HEK293 (cell line): ENCODE results near the gene SLC25A39.

Experiments
- BCL11B ChIP-seq: fragments of 450-650 bp; formaldehyde crosslinking; IDR thresholded peaks from 2 replicates; pipeline ENCODE4 v1.5.1; 2016; ENCODE audit warnings: low read depth, missing biosample characterization, missing genetic modification characterization
- BCL6B ChIP-seq: fragments of 450-650 bp; formaldehyde crosslinking; IDR thresholded peaks from 2 replicates; pipeline ENCODE4 v1.5.1; 2017; ENCODE audit warnings: missing biosample characterization, missing genetic modification characterization
- IKZF3 ChIP-seq: fragments of 450-650 bp; IDR thresholded peaks from 2 replicates; pipeline ENCODE4 v1.5.0; 2018; ENCODE audit warnings: missing biosample characterization, mild to moderate bottlenecking, missing genetic modification characterization, moderate library complexity
- KLF1 ChIP-seq: fragments of 450-650 bp; formaldehyde crosslinking; IDR thresholded peaks from 2 replicates; pipeline ENCODE4 v1.5.1; 2016; ENCODE audit warnings: missing biosample characterization, missing genetic modification characterization
- KLF16 ChIP-seq: fragments of 450-650 bp; formaldehyde crosslinking; IDR thresholded peaks from 2 replicates; pipeline ENCODE4 v1.5.1; 2017; ENCODE audit warnings: missing biosample characterization, missing genetic modification characterization
- MZF1 ChIP-seq: fragments of 450-650 bp; formaldehyde crosslinking; IDR thresholded peaks from 2 replicates; pipeline ENCODE4 v1.5.1; 2017; ENCODE audit warnings: missing biosample characterization, missing genetic modification characterization, borderline replicate concordance
- PATZ1 ChIP-seq: fragments of 450-650 bp; formaldehyde crosslinking; IDR thresholded peaks from 2 replicates; pipeline ENCODE4 v1.5.1; 2016; ENCODE audit warnings: missing biosample characterization, missing genetic modification characterization
- ZBTB1 ChIP-seq: fragments of 450-650 bp; formaldehyde crosslinking; IDR thresholded peaks from 2 replicates; pipeline ENCODE4 v1.5.1; 2016; ENCODE audit warnings: missing biosample characterization, missing genetic modification characterization
- ZBTB48 ChIP-seq: fragments of 450-650 bp; formaldehyde crosslinking; IDR thresholded peaks from 2 replicates; pipeline ENCODE4 v1.5.1; 2016; ENCODE audit warnings: missing biosample characterization, missing genetic modification characterization
- ZFHX2 ChIP-seq: fragments of 450-650 bp; formaldehyde crosslinking; conservative IDR thresholded peaks from 2 replicates; pipeline ENCODE4 v1.5.1; 2016; ENCODE audit warnings: missing biosample characterization, missing genetic modification characterization
- ZFP37 ChIP-seq: fragments of 450-650 bp; formaldehyde crosslinking; IDR thresholded peaks from 2 replicates; pipeline ENCODE4 v1.5.1; 2016; ENCODE audit warnings: missing biosample characterization, missing genetic modification characterization
- ZFP41 ChIP-seq: fragments of 450-650 bp; formaldehyde crosslinking; IDR thresholded peaks from 2 replicates; pipeline ENCODE4 v1.5.1; 2016; ENCODE audit warnings: missing biosample characterization, missing genetic modification characterization, borderline replicate concordance
- ZFP69B ChIP-seq: fragments of 450-650 bp; formaldehyde crosslinking; IDR thresholded peaks from 2 replicates; pipeline ENCODE4 v1.5.1; 2016; ENCODE audit warnings: missing biosample characterization, missing genetic modification characterization
- ZNF10 ChIP-seq: fragments of 450-650 bp; formaldehyde crosslinking; IDR thresholded peaks from 2 replicates; pipeline ENCODE4 v1.5.1; 2017; ENCODE audit warnings: missing biosample characterization, missing genetic modification characterization
- ZNF184 ChIP-seq: fragments of 450-650 bp; IDR thresholded peaks from 2 replicates; pipeline ENCODE4 v1.5.1; 2018; ENCODE audit warnings: missing biosample characterization, mild to moderate bottlenecking, missing genetic modification characterization
- ZNF311 ChIP-seq: fragments of 450-650 bp; formaldehyde crosslinking; IDR thresholded peaks from 2 replicates; pipeline ENCODE4 v1.5.1; 2017; ENCODE audit warnings: missing biosample characterization, missing genetic modification characterization, borderline replicate concordance
- ZNF341 ChIP-seq: fragments of 450-650 bp; formaldehyde crosslinking; IDR thresholded peaks from 2 replicates; pipeline ENCODE4; 2016; ENCODE audit warnings: low read depth, missing biosample characterization, missing genetic modification characterization
- ZNF433 ChIP-seq: fragments of 450-650 bp; formaldehyde crosslinking; IDR thresholded peaks from 2 replicates; pipeline ENCODE4 v1.5.1; 2016; ENCODE audit warnings: missing biosample characterization, missing genetic modification characterization, low read depth
- ZNF530 ChIP-seq: fragments of 450-650 bp; formaldehyde crosslinking; IDR thresholded peaks from 2 replicates; pipeline ENCODE4 v1.5.1; 2016; ENCODE audit warnings: low read depth, missing biosample characterization, missing genetic modification characterization
- ZNF555 ChIP-seq: fragments of 450-650 bp; formaldehyde crosslinking; conservative IDR thresholded peaks from 2 replicates; pipeline ENCODE4 v1.5.1; 2017; ENCODE audit warnings: missing biosample characterization, mild to moderate bottlenecking, missing genetic modification characterization, inconsistent platforms
- ZNF561 ChIP-seq: fragments of 450-650 bp; IDR thresholded peaks from 2 replicates; pipeline ENCODE4 v1.5.1; 2018; ENCODE audit warnings: missing biosample characterization, missing genetic modification characterization, borderline replicate concordance
- ZNF571 ChIP-seq: fragments of 450-650 bp; formaldehyde crosslinking; IDR thresholded peaks from 2 replicates; pipeline ENCODE4 v1.5.0; 2017; ENCODE audit warnings: missing biosample characterization, missing genetic modification characterization
- ZNF610 ChIP-seq: fragments of 450-650 bp; formaldehyde crosslinking; IDR thresholded peaks from 2 replicates; pipeline ENCODE4 v1.5.1; 2016; ENCODE audit warnings: missing biosample characterization, missing genetic modification characterization, borderline replicate concordance
- ZNF76 ChIP-seq: fragments of 450-650 bp; formaldehyde crosslinking; IDR thresholded peaks from 2 replicates; pipeline ENCODE4; 2016; ENCODE audit warnings: low read depth, missing biosample characterization, missing genetic modification characterization, borderline replicate concordance
- ZNF830 ChIP-seq: fragments of 450-650 bp; IDR thresholded peaks from 2 replicates; pipeline ENCODE4 v1.5.0; 2018; ENCODE audit warnings: missing biosample characterization, missing genetic modification characterization, low read depth, mild to moderate bottlenecking, moderate library complexity
- ZNF843 ChIP-seq: fragments of 450-650 bp; formaldehyde crosslinking; IDR thresholded peaks from 2 replicates; pipeline ENCODE4 v1.5.1; 2016; ENCODE audit warnings: missing biosample characterization, missing genetic modification characterization
- TF ChIP-seq, protein P1 (sequence below): fragments of 450-650 bp; formaldehyde crosslinking; IDR thresholded peaks from 2 replicates; pipeline ENCODE4 v1.5.0; 2017; ENCODE audit warnings: missing biosample characterization, missing genetic modification characterization, borderline replicate concordance
- TF ChIP-seq, protein P2 (sequence below): fragments of 450-650 bp; formaldehyde crosslinking; IDR thresholded peaks from 2 replicates; pipeline ENCODE4 v1.5.1; 2016; ENCODE audit warnings: missing biosample characterization, missing genetic modification characterization
- TF ChIP-seq, protein P3 (sequence below): fragments of 450-650 bp; formaldehyde crosslinking; IDR thresholded peaks from 2 replicates; pipeline ENCODE4 v1.5.1; 2016; ENCODE audit warnings: missing biosample characterization, missing genetic modification characterization
- TF ChIP-seq, protein P4 (sequence below): fragments of 450-650 bp; formaldehyde crosslinking; IDR thresholded peaks from 2 replicates; pipeline ENCODE4 v1.5.1; 2017; ENCODE audit warnings: missing biosample characterization, missing genetic modification characterization

Gene SLC25A39

DNA sequence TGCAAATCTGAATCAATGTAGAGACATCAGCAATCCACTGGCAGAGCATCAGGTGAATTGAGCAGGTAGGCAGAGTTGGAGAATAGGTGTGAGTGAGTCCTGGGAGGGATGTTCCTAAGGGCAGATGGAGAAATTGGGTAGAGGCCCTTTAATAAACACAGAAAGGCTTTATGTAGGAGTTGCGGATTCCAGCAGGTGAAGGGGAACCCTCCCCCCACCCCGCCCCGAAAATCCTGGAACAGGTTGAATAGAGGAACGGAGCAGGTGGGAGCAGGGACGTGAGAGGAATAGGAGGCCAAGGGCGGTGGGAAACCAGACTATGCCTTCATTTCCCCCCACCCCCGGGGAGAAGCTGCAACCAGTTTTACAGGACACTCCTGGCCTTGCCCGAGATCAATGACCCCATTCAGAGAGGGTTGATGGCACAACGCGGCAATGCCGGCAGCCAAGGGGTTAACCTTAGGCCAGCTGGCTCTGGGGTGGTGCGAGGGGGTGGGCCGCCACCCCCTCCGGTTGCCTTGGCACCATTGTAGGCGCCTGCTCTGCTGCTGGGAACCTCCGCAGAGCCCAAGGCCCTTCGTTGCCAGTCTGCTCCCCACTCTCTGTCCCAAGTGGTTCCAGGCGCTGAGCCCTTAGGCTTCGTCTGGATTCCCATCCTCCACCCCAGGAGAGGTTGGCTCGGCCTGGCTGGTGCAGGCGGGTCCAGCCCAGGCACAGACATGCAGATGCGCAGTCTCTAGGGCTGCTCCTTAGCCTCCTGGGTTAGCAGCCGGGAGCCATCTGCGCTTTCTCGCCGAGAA is 17.0 kb downstream of the SLC25A39 start (continued):
- TF ChIP-seq ZNF76 (no peak), ZFP69B (tag by site-specific recombination) (no peak), ZNF10 (tag by site-specific recombination) (0 out of 2 replicates have a peak, but pooled peaks have one; percentile 39), ZNF571 (tag by site-specific recombination) (no peak), BCL11B (tag by site-specific recombination) (no peak), ZNF184 (tag by site-specific recombination) (no peak), ZFHX2 (tag by site-specific recombination) (peak; percentile 69), ZNF830 (no peak), BCL6B (tag by site-specific recombination) (no peak), MZF1 (tag by site-specific recombination) (no peak), ZNF433 (tag by site-specific recombination) (no peak), ZFP37 (tag by site-specific recombination) (no peak), ZNF311 (tag by site-specific recombination) (no peak), ZNF561 (tag by site-specific recombination) (no peak), IKZF3 (tag by site-specific recombination) (no peak), ZFP41 (tag by site-specific recombination) (no peak), ZNF530 (tag by site-specific recombination) (no peak), PATZ1 (tag by site-specific recombination) (peak; percentile 11), ZNF341 (peak; percentile 9; the same call in 1 of the 2 replicates), KLF16 (no peak; the same call in 1 of the 2 replicates), KLF1 (peak; percentile 24; the same call in 1 of the 2 replicates), ZNF555 (tag by site-specific recombination) (no peak), ZBTB48 (tag by site-specific recombination) (peak; percentile 25; the same call in 1 of the 2 replicates), ZNF843 (tag by site-specific recombination) (no peak), ZNF610 (no peak), ZBTB1 (tag by site-specific recombination) (no peak)
- TF ChIP-seq, protein P1, sequence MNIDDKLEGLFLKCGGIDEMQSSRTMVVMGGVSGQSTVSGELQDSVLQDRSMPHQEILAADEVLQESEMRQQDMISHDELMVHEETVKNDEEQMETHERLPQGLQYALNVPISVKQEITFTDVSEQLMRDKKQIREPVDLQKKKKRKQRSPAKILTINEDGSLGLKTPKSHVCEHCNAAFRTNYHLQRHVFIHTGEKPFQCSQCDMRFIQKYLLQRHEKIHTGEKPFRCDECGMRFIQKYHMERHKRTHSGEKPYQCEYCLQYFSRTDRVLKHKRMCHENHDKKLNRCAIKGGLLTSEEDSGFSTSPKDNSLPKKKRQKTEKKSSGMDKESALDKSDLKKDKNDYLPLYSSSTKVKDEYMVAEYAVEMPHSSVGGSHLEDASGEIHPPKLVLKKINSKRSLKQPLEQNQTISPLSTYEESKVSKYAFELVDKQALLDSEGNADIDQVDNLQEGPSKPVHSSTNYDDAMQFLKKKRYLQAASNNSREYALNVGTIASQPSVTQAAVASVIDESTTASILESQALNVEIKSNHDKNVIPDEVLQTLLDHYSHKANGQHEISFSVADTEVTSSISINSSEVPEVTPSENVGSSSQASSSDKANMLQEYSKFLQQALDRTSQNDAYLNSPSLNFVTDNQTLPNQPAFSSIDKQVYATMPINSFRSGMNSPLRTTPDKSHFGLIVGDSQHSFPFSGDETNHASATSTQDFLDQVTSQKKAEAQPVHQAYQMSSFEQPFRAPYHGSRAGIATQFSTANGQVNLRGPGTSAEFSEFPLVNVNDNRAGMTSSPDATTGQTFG (tag by site-specific recombination): no peak
- TF ChIP-seq, protein P2, sequence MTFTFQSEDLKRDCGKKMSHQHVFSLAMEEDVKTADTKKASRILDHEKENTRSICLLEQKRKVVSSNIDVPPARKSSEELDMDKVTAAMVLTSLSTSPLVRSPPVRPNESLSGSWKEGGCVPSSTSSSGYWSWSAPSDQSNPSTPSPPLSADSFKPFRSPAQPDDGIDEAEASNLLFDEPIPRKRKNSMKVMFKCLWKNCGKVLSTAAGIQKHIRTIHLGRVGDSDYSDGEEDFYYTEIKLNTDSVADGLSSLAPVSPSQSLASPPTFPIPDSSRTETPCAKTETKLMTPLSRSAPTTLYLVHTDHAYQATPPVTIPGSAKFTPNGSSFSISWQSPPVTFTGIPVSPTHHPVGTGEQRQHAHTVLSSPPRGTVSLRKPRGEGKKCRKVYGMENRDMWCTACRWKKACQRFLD: no peak
- TF ChIP-seq, protein P3, sequence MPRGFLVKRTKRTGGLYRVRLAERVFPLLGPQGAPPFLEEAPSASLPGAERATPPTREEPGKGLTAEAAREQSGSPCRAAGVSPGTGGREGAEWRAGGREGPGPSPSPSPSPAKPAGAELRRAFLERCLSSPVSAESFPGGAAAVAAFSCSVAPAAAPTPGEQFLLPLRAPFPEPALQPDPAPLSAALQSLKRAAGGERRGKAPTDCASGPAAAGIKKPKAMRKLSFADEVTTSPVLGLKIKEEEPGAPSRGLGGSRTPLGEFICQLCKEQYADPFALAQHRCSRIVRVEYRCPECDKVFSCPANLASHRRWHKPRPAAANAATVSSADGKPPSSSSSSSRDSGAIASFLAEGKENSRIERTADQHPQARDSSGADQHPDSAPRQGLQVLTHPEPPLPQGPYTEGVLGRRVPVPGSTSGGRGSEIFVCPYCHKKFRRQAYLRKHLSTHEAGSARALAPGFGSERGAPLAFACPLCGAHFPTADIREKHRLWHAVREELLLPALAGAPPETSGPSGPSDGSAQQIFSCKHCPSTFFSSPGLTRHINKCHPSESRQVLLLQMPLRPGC (tag by site-specific recombination): no peak
- TF ChIP-seq, protein P4, sequence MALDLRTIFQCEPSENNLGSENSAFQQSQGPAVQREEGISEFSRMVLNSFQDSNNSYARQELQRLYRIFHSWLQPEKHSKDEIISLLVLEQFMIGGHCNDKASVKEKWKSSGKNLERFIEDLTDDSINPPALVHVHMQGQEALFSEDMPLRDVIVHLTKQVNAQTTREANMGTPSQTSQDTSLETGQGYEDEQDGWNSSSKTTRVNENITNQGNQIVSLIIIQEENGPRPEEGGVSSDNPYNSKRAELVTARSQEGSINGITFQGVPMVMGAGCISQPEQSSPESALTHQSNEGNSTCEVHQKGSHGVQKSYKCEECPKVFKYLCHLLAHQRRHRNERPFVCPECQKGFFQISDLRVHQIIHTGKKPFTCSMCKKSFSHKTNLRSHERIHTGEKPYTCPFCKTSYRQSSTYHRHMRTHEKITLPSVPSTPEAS (tag by site-specific recombination): no peak
